ENCODE results near the gene BMP8B.
A peak's percentile ranks its signal among the peaks of the same experiment; 100 is the strongest.

The BMP8B gene

DNA sequence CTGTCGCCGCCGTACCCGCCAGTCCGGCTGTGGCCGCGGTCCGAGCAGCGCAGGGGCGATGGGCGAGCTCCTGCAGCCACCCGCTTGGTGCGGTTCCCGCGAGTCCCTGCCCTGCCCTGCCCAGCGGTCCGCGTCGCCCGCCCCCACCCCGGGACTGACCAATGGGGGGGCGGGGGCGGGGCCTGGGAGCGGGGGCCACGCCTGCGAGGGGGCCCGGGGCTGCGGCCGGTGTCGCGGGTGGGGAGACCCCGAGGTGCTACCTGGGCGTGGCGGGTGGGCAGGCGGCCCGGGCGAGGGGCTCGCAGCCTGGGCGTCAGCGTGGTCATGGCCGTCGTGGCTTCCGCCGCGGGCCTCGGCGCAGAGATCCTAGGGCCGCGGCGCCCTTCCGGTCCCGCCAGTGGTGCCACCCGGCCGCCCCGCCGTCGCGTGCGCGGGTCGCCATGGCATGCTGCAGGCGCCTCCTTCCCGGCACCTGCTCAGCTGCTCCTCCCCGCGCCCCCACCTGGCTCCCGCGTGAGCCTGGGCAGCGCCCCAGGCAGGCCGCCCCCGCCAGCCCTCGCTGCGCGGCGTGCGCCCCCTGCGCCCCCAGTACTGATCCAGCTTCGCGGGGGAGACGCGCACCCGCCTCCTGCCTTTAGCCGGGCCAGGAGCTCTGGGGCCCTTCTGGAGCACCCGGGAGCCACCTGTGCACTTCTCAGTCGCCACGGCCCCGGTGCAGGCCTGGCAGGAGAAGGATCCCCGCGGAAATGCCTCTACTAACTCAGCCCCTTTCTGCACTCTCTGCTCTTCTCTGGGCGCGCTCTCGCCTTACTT is at the start of gene BMP8B:
BMP8B (minus strand) TSS at position 108 of the 813 bp plus-strand sequence. CDS start 380 bp downstream, outside the sequence.
- TF ChIP-seq, protein P1, sequence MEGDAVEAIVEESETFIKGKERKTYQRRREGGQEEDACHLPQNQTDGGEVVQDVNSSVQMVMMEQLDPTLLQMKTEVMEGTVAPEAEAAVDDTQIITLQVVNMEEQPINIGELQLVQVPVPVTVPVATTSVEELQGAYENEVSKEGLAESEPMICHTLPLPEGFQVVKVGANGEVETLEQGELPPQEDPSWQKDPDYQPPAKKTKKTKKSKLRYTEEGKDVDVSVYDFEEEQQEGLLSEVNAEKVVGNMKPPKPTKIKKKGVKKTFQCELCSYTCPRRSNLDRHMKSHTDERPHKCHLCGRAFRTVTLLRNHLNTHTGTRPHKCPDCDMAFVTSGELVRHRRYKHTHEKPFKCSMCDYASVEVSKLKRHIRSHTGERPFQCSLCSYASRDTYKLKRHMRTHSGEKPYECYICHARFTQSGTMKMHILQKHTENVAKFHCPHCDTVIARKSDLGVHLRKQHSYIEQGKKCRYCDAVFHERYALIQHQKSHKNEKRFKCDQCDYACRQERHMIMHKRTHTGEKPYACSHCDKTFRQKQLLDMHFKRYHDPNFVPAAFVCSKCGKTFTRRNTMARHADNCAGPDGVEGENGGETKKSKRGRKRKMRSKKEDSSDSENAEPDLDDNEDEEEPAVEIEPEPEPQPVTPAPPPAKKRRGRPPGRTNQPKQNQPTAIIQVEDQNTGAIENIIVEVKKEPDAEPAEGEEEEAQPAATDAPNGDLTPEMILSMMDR (IDR thresholded peaks at IDR 0.05; ENCODE audit: borderline replicate concordance, insufficient read depth, low read depth, low read length), result no peak
- H3K4me3 ChIP-seq (ENCODE audit: low read depth, low read length), result peak within 1 kb of the TSS; percentile 53

DNA sequence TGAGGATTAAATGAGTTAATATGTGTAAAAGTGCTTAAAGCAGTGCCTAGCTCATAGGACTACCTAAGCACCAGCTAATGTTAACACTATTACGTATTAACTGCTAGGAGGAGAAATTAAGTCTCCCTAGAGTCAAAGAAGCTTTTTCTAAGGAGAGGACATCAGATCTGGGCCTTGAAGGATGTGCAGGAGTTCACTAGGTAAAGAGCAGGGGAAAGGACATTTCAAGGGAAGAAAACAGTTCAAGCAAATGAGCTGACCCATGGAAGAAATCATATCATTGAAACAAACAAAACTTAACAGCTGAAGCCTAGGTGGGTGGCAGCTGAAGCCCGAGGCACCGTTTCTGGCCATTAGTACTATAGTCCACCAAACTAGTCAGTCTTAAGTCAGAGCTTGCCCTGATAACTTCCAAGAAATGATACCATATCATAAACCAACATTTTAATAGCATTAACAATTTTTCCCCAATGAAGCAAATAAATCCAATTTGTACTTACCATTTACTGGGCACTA is 48.0 kb upstream of the BMP8B start:
- no peak overlapping the region for H3K4me3 ChIP-seq (ENCODE audit: low read depth, low read length)
- TF ChIP-seq, protein P1 (IDR thresholded peaks at IDR 0.05; ENCODE audit: borderline replicate concordance, insufficient read depth, low read depth, low read length), result no peak

- TF ChIP-seq, protein P1 (IDR thresholded peaks at IDR 0.05; ENCODE audit: borderline replicate concordance, insufficient read depth, low read depth, low read length), result no peak
- no peak overlapping the region for H3K4me3 ChIP-seq (ENCODE audit: low read depth, low read length)
Measured at GRCh38 chr1:39835935-39836594, 47.4 kb upstream of the BMP8B start.

DNA sequence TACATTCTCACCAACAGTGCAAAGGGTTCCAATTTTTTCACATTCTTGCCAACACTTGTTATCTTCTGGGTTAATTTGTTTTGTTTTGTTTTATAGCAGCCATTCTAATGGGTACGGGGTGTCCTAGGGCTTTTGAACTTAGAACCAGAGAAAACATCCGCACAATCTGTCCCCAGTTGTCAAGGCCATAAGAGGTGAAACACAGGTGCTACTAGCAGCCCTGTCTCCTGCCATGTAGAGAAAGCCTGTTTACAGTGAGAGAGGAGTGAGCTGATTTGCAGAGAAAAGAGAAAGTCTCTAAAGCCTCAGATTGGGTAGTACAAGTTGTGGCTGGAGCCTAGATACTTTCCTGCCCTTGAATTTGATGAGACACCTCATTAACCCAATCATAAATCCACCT is 46.4 kb upstream of the BMP8B start:
- H3K4me3 ChIP-seq (ENCODE audit: low read depth, low read length), result no peak overlapping the region
- TF ChIP-seq, protein P1 (IDR thresholded peaks at IDR 0.05; ENCODE audit: borderline replicate concordance, insufficient read depth, low read depth, low read length), result no peak

DNA sequence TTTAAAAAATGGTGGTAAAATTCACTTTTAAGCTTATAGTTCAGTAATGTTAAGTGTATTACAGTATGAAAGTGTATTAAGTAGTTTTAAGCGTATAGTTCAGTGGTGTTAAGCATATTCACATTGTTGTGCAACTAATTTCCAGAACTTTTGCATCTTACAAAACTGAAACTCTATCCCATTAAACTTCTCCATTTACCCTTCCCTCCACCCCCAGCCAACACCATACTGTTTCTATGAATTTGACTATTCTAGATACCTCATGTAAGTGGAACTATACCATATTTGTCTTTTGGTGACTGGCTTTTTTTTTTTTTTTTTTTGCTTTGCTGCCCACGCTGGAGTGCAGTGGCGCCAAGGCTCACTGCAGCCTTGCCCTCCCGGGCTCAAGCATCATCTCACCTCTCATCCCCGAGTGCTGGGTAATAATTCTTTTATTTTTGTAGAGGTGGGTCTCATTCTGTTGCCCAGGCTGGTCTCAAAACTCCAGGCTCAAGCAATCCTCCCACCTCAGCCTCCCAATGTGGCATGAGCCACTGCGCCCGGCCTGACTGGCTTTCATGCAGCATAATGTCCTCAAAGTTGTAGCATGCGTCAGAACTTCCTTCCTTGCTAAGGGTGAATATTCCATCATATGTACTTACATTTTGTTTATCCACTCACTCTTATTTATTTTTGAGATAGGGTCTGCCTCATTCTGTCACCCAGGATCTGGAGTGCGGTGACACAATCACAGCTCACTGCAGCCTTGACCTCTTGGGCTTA is 45.1 kb upstream of the BMP8B start:
- no peak overlapping the region for H3K4me3 ChIP-seq (ENCODE audit: low read depth, low read length)
- TF ChIP-seq, protein P1 (IDR thresholded peaks at IDR 0.05; ENCODE audit: borderline replicate concordance, insufficient read depth, low read depth, low read length), result no peak

- H3K4me3 ChIP-seq (ENCODE audit: low read depth, low read length), result no peak overlapping the region
- TF ChIP-seq, protein P1 (IDR thresholded peaks at IDR 0.05; ENCODE audit: borderline replicate concordance, insufficient read depth, low read depth, low read length), result no peak
Measured at GRCh38 chr1:39833121-39833520, 44.5 kb upstream of the BMP8B start.
